ENCODE measurements around the gene LRRC34. TPM values are rescaled to one million over a fixed set of nuclear protein-coding genes. Genes with fewer than 3 reads are reported as not detected.

Gene LRRC34
- total RNA-seq, 1 donor from 2014 or later = 10.1 TPM

DNA sequence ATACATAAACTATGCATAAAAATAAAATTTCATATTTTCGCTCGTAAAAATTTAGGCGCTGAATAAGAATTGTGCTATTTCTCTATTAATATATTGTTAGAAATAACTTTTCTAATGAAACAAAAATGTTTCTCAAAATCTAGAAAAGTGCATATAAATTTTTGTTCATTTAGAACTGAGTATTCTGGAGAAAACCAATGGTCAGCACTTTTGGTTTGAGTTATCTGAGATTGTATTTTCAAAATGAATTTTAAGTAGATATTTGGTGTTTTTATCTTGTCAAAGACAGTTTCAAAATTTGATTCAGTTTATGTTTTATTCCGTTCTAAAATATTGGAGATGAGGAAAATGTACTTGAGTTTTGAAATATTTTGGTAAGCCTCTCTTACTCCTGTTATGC is 25.6 kb downstream of the LRRC34 start:
- Mint-ChIP-seq H3K27me3 (ENCODE audit: low read depth) (no peaks in the 10 kb centered on the region), H3K9me3 (no peaks in the 10 kb centered on the region), H3K4me3 (no peak overlapping the region), H3K27ac (ENCODE audit: unreplicated experiment) (no peak overlapping the region), H3K4me1 (no peaks in the 10 kb centered on the region), H3K36me3 (ENCODE audit: low read depth) (peaks cover 8% of the 10 kb centered on the region)
- TF ChIP-seq, protein P1, sequence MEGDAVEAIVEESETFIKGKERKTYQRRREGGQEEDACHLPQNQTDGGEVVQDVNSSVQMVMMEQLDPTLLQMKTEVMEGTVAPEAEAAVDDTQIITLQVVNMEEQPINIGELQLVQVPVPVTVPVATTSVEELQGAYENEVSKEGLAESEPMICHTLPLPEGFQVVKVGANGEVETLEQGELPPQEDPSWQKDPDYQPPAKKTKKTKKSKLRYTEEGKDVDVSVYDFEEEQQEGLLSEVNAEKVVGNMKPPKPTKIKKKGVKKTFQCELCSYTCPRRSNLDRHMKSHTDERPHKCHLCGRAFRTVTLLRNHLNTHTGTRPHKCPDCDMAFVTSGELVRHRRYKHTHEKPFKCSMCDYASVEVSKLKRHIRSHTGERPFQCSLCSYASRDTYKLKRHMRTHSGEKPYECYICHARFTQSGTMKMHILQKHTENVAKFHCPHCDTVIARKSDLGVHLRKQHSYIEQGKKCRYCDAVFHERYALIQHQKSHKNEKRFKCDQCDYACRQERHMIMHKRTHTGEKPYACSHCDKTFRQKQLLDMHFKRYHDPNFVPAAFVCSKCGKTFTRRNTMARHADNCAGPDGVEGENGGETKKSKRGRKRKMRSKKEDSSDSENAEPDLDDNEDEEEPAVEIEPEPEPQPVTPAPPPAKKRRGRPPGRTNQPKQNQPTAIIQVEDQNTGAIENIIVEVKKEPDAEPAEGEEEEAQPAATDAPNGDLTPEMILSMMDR (conservative IDR thresholded peaks at IDR 0.05) = no peak
- no peak for DNase-seq (ENCODE audit: low read depth, low spot score)

DNA sequence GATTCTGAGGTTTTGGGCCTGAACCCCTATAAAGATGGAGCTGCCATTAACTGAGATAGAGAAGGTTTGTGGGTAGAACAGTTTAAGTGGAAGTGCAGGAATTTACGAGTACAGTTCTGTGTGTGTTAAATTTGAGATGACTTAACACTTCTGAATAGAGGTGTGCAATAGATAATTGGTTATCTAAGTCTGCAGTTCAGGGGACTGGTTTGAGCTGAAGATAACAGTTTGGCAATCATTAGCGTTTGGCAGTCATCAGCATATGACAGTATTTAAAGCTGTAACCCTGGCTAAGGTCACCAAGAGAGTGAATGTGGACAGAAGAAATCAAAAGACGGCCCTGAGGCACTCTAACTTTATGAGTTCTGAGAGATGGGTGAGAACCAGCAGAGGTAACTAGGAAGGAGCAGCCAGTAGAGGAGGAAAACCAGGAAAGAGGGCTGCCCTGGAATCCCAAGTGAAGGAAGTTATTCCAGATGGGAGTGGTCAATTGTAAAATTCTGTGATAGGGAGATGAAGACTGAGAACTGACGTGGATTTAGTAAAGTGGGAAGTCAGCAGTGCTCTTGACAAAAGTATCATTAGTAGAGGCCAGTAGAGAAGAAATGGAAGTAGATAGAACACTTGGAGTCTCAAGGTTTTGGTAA is 31.4 kb downstream of the LRRC34 start:
- Mint-ChIP-seq H3K36me3 (ENCODE audit: low read depth) (peaks cover 9% of the 10 kb centered on the region), H3K4me1 (no peaks in the 10 kb centered on the region), H3K27me3 (ENCODE audit: low read depth) (no peaks in the 10 kb centered on the region), H3K9me3 (no peaks in the 10 kb centered on the region), H3K4me3 (no peak overlapping the region), H3K27ac (ENCODE audit: unreplicated experiment) (no peak overlapping the region)
- TF ChIP-seq, protein P1 (conservative IDR thresholded peaks at IDR 0.05) = no peak
- no peak for DNase-seq (ENCODE audit: low read depth, low spot score)

DNA sequence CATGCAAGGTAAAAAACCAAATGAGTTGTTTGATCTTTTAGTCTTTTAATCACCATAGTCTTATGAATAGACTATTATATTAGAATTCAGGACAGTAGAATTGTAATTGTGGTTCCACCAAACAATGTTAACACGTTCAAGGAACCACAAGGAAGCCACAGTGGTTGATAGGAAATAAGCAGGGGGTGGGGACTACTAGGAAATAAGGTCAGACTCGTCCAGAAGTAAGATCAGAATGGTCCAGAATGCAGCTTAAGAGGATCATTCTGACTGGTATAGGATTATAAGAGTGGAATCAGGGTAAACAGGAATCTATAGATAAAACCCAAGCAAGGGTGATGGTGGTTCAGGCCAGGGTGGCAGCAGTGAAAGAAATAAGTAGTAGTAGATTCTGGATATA is 32.0 kb downstream of the LRRC34 start:
- no peak for DNase-seq (ENCODE audit: low read depth, low spot score)
- Mint-ChIP-seq H3K27me3 (ENCODE audit: low read depth) (no peaks in the 10 kb centered on the region), H3K27ac (ENCODE audit: unreplicated experiment) (no peak overlapping the region), H3K4me3 (no peak overlapping the region), H3K36me3 (ENCODE audit: low read depth) (peaks cover 9% of the 10 kb centered on the region), H3K9me3 (no peaks in the 10 kb centered on the region), H3K4me1 (peaks cover 4% of the 10 kb centered on the region)
- TF ChIP-seq, protein P1 (conservative IDR thresholded peaks at IDR 0.05) = no peak

DNA sequence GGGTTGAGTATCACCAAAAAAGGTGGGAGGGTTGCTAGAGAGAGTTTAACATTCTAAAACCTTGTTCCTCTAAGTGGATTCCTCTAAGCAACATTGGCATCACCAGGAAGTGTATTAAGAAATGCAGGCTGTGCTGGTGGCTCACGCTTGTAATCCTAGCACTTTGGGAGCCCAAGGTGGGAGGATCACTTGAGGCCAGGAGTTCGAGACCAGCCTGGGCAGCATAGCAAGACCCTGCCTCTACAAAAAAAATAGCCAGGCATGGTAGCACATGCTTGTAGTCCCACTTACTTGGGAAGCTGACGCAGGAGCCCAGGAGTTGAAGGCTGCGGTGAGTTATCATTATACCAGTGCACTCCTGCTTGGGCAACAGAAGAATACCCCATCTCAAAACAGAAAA is 34.9 kb downstream of the LRRC34 start:
- H3K27ac Mint-ChIP-seq (ENCODE audit: unreplicated experiment) = no peak overlapping the region
- no peak for DNase-seq (ENCODE audit: low read depth, low spot score)
- H3K4me3 Mint-ChIP-seq = no peak overlapping the region
- H3K36me3 Mint-ChIP-seq (ENCODE audit: low read depth) = peaks cover 9% of the 10 kb centered on the region
- peaks cover 27% of the 10 kb centered on the region for H3K4me1 Mint-ChIP-seq
- TF ChIP-seq, protein P1 (conservative IDR thresholded peaks at IDR 0.05) = no peak
- H3K27me3 Mint-ChIP-seq (ENCODE audit: low read depth) = peaks cover 5% of the 10 kb centered on the region
- no peaks in the 10 kb centered on the region for H3K9me3 Mint-ChIP-seq

DNA sequence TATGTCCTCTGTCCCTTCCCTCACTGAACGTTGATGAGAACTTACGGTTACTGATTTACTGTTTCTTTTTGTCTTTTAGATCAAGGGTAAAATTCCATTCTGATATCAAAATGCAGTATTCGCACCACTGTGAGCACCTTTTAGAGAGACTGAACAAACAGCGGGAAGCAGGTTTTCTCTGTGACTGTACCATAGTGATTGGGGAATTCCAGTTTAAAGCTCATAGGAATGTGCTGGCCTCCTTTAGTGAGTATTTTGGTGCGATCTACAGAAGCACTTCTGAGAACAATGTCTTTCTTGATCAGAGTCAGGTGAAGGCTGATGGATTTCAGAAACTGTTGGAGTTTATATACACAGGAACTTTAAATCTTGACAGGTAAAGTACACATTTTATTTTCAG is 38.5 kb downstream of the LRRC34 start:
- H3K27me3 Mint-ChIP-seq (ENCODE audit: low read depth) = peaks cover 21% of the 10 kb centered on the region
- peak overlapping the region; percentile 57 for H3K27ac Mint-ChIP-seq (ENCODE audit: unreplicated experiment)
- H3K4me3 Mint-ChIP-seq = peak overlapping the region; percentile 100
- peaks cover 11% of the 10 kb centered on the region for H3K36me3 Mint-ChIP-seq (ENCODE audit: low read depth)
- peaks cover 46% of the 10 kb centered on the region for H3K4me1 Mint-ChIP-seq
- TF ChIP-seq, protein P1 (conservative IDR thresholded peaks at IDR 0.05) = no peak
- peaks cover 3% of the 10 kb centered on the region for H3K9me3 Mint-ChIP-seq
- no peak for DNase-seq (ENCODE audit: low read depth, low spot score)

Data from neural crest cell (in vitro differentiated cells).